CD4-positive, alpha-beta T cell treated with Interleukin-6 at 100 ng/mL for 8 hours (primary cell): Measurements from ENCODE around the gene GALNT1.
"Not testable (repeated sequence)": the region's sequence is repeated elsewhere in the genome, so short reads cannot be mapped to it uniquely, and the experiment has no call there.

Experiments
- DNase-seq: peaks from one replicate; pipeline ENCODE4 v3.0.0-alpha.2; 2020; ENCODE audit warnings: mixed read lengths, low spot score

The GALNT1 gene

DNA sequence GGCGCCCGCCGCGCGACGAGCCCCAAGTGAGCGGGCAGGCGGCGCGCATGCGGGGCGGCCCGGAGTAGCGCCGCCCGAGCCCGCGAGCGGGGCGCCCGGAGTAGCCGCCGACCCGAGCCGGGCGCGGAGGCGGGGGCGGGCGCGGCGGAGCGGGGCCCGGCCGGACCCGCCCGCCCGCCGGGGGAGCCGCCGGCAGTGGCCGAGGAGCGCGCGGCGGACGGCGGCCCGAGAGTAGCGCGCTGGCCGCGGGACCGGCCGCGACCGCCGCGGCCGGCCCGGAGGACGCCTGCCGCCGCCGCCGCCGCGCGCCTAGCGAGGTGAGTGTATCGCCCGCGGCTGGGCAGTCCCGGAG lies at the start of gene GALNT1:
Gene GALNT1 (plus strand): TSS at position 195 of the 352 bp plus-strand sequence. CDS start 72,923 bp downstream, outside the sequence.
- no peak for DNase-seq

- DNase-seq = no peak
These were observed 47.6 kb upstream of the GALNT1 start for GRCh38 chr18:35533916-35534405.

DNA sequence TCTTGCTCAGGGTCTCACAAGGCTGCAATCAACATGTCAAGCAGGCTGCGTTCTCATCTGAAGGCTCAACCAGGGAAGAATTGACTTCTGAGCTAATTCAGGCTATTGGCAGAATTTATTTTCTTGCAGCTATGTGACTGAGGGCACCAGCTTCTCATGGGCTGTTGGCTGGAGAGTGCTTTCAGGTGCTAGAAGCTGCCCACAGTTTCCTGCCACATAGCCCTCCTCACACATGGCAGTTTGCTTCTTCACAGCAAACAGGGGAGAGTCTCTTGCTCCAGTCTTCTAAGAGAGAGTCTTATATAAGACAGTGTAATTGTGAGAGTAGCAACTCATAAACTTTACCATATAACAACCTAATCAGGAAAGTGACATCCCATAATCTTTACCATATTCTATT lies 46.2 kb upstream of the GALNT1 start:
- DNase-seq = no peak

DNA sequence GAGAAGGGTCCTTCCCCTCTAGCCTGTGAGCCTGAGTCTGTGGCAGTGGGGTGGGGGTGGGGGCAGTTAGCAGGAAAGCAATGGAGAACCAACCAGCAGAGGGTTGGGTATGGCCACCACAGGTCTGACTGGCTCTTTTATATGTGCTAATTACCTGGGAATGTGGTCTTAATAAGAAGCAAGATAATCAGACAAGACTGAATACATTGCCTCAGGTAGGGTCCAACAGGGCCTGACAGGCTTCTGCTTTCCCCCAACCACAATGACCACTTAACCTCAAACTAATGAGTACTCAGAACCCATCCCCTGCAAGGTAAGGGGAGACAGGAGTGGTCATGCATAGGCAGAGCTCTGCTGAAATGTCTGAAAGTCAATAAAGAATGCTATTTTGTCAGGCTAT lies 39.2 kb upstream of the GALNT1 start:
- DNase-seq = no peak

DNA sequence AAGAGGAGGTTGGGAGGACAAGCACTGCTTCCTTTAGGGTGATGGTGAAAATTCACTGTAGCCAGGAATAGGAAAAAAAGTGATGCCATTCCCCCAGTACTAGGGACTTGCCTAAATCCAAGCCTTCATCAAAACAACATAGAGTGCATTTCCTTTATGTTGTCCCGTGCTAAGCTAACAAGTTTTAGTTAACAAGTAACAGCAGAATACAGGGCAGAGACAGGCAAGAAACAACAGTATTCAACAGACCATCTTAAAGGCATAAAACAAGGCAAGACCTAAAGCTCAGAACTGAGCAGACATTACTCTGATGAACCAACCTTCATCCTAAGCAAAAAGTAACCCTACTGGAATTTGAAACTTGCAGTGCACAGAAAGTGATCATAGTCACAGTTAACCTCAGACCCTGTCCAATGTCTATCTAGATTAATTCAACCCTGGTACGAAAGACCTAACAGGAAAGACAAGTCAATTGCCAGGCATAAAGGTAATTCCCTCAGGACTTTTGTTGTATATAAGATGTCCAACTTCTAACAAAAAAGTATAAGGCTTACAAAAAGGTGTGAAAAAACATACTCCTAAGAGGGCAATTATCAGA lies 34.4 kb upstream of the GALNT1 start:
- DNase-seq = no peak

DNA sequence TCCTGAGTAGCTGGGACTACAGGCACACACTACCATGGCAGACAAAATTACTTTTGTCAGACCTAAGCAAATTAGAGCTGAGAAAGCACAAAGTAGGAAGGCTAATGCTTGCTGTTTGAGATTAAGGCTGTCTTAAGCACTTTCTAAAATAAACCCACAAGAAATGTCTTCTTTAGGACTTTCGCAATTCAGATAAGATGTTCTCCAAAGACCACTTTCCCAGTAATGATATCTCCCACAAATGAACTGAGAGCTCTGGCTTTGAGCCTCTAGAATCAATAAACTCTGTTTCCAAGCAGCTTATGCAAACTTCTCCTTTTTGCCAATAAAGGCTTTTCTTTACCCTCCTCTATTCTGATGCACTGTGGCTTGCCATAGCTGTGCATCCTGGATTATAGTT lies 32.0 kb upstream of the GALNT1 start:
- DNase-seq = no peak

DNA sequence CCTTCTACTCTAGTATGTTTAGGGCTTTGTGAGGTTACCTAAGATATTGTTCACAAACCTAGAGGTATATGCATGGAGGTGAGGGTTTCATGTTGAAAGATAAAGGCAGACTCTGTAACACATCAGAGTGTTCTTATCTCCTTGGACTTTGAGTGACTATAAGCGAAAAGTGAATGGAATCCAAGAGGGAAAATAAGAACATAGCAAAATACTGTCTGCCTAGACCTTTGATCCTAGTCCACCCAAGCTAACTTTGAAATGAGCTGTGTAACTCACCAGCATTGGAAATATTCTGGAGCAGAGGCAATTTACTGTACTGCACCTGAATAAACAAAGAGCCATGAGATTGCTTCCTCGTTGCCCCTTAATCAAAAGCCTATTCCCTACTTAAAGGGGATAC lies 28.2 kb upstream of the GALNT1 start:
- DNase-seq = no peak

DNA sequence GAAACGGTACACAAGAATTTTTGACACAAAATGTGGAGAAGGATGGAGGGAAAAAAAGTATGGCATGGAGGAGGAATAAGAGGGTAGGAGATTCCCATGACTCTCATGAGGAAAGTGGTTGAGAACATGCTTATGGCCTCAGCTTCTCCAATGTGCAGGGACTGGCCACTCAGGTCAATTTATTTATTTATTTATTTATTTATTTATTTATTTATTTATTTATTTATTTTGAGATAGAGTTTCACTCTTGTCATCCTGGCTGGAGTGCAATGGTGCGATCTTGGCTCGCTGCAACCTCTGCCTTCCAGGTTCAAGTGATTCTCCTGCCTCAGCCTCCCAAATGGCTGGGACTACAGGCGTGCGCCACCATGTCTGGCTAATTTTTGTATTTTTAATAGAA lies 26.0 kb upstream of the GALNT1 start:
- DNase-seq = not testable (repeated sequence)

- DNase-seq = no peak
These were observed 21.7 kb upstream of the GALNT1 start for GRCh38 chr18:35559867-35560266.

GRCh38 chr18:35564795-35565453 lies 16.6 kb upstream of the GALNT1 start:
- DNase-seq = no peak

DNA sequence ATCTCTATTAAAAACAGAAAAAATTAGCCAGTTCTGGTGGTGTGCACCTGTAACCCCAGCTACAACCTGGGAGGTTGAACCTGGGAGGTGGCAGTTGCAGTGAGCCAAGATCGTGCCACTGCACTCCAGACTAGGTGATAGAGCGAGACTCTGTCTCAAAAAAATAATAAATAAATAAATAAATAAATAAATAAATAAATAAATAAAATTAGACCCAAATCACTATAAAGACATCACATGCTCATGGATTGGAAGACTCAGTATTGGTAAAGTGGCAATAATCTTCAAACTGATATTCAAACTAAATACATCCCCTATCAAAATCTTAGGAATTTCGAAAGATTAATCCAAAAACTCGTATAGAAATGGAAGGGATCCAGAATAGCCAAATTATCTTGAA lies 15.5 kb upstream of the GALNT1 start:
- DNase-seq = no peak

- no peak for DNase-seq
These were observed 11.4 kb upstream of the GALNT1 start for GRCh38 chr18:35570182-35570581.

GRCh38 chr18:35571138-35571537 lies 10.4 kb upstream of the GALNT1 start:
- no peak for DNase-seq

GRCh38 chr18:35572644-35573043 lies 8.9 kb upstream of the GALNT1 start:
- no peak for DNase-seq

- DNase-seq = no peak
These were observed 8.0 kb upstream of the GALNT1 start for GRCh38 chr18:35573531-35573930.

- DNase-seq = not testable (repeated sequence)
These were observed 5.2 kb upstream of the GALNT1 start for GRCh38 chr18:35576240-35576845.

GRCh38 chr18:35577045-35577848 lies 4.3 kb upstream of the GALNT1 start:
- DNase-seq = no peak

DNA sequence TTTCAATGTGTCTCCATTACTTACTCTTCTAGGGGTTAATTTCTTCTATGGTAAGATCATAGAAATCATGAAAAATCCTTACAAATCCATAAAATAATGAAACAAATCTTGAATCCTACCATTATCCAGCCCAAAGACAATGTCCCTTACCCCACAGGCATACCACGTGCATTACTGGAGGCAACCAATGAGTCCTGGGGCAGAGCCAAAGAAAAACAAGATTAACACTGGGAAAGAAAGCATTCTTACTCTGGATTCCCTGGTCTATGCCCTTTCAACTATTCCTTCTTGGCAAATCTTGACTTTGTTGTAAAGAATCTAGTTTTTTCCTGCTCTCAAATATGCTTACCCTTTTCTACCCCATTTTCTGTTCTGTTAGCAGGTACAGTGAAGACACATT lies 3.1 kb upstream of the GALNT1 start:
- DNase-seq = no peak

DNA sequence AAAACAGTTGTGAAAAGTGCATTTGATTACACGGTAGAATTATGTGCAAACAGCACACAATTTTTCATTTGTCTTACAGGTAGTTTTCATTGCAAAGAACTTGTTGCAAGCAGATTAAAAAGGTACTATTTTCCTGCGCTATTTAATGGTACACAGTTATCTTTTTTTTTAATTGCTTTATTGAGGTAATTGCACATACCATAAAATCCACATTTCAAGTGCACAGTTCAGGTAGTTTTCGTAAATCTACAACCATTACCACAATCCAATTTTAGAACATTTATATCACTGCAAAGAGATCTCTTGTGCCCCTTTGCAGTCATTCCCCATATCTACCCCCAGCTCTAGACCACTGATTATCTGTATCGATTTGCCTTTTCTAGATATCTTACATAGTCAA lies 2.6 kb upstream of the GALNT1 start:
- DNase-seq = no peak

DNA sequence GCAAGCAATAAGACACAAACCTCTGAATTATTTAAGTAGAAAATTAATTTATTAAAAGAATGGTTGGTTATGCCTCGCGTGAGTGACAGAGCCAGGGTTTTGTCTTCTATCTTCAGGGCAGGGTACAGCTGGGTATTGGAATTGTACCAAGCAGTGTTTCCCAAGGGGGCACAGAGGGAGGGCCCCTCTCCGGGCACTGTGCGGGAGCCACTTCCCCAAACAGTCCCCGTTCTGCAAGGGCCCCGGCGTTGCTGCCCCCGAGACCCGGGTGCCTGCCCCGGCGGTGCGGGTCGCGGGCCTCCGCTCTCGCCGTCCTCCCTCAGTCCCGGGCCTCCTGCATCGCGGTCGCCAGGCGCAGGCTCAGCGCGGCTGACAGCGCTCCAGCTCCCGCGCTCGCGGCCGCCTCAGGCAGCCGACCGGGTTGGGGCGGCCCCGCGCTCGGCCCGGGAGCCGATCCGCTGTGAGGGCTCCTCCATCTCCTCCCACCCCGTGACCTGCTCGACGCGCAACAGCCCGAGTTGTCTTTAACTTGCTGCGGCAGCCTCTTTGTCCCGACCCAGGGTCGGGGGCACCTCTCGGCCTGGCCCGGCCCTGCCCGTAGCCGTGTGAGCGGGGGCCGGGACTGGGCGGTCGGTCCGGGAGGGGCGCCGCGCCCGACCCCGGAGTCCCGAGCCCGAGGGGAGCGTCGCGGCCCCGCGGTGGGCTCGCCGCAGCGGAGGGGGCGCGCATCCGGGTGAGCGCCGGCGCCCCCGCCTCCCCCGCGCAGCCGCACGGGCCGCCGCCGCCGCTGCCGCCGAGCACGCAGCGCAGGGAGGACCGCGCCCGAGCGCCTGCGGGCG lies 620 bp upstream of the GALNT1 start:
- DNase-seq = peak; percentile 48

DNA sequence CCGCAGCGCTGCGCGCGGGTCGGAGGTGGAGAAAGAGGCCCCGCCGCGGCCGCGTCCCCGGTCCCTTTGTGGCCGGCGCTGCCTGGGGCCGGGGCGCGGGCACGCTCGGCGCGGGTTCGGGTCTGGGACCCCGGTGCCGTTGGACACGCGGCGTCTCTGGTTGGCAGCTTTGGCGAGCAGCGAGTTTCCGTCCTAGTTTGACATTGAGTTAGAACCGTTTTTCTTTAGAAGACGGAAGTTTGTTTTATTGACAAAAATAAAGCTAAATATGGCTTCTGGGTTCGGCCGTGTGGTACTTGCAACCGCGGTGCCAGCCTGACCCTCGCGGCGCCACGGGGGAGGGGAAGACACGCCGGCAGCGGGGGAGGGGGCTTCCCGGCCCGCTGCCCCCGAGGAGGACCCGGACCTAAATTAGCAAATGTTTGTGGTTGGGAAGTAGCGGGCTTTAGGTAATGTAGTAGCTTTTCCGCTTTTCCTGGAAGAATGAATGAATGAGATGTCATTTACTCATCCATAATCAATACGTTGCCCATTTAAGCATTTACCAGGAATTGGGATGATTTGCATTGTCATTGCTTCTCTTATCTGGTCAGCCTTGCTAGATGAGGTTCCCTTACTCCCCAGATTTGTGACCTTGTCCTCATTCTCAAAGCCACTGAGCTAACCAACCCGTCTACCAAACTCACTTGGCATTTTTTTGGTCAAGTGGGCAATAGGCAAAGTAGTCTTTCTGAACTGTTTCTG lies 530 bp downstream of the GALNT1 start:
- DNase-seq = no peak
